IPS-15b (cell line): Measurements from ENCODE around the gene SLC9A2.

Source experiments
- H3K27me3 ChIP-seq: one replicate; pipeline ENCODE4 v1.6.1; 2013; ENCODE audit warnings: low read length; ENCODE audit not compliant: control insufficient read depth, insufficient read depth
- H3K36me3 ChIP-seq: one replicate; pipeline ENCODE4 v1.6.1; 2013; ENCODE audit warnings: low read length; ENCODE audit not compliant: control insufficient read depth, insufficient read depth
- H3K4me1 ChIP-seq: one replicate; pipeline ENCODE4 v1.6.1; 2013; ENCODE audit warnings: mild to moderate bottlenecking, low read length; ENCODE audit not compliant: control insufficient read depth, insufficient read depth
- H3K4me3 ChIP-seq: one replicate; pipeline ENCODE4 v1.5.1; 2013; ENCODE audit warnings: low read depth, low read length
- H3K9ac ChIP-seq: one replicate; pipeline ENCODE4 v1.6.1; 2013; ENCODE audit warnings: low read depth, mild to moderate bottlenecking, low read length
- H3K9me3 ChIP-seq: one replicate; pipeline ENCODE4 v1.6.1; 2013; ENCODE audit warnings: mild to moderate bottlenecking, low read length; ENCODE audit not compliant: control insufficient read depth, insufficient read depth

SLC9A2 gene

GRCh38 chr2:102748107-102748506, 128.8 kb downstream of the SLC9A2 start:
- H3K4me1 ChIP-seq: no peaks in the 10 kb centered on the region
- H3K9me3 ChIP-seq: no peaks in the 10 kb centered on the region
- no peak overlapping the region for H3K9ac ChIP-seq
- H3K36me3 ChIP-seq: no peaks in the 10 kb centered on the region
- no peak overlapping the region for H3K4me3 ChIP-seq
- H3K27me3 ChIP-seq: no peaks in the 10 kb centered on the region

GRCh38 chr2:102749938-102750337, 130.6 kb downstream of the SLC9A2 start:
- H3K9me3 ChIP-seq: no peaks in the 10 kb centered on the region

GRCh38 chr2:102753563-102754159, 134.3 kb downstream of the SLC9A2 start:
- Histone ChIP-seq H3K9ac (no peak overlapping the region), H3K27me3 (no peaks in the 10 kb centered on the region), H3K4me1 (no peaks in the 10 kb centered on the region), H3K36me3 (no peaks in the 10 kb centered on the region), H3K9me3 (no peaks in the 10 kb centered on the region), H3K4me3 (no peak overlapping the region)

More at GRCh38 chr2:102749938-102750337, 130.6 kb downstream of the SLC9A2 start:
- H3K27me3 ChIP-seq: no peaks in the 10 kb centered on the region
- H3K4me3 ChIP-seq: no peak overlapping the region
- H3K36me3 ChIP-seq: no peaks in the 10 kb centered on the region
- no peaks in the 10 kb centered on the region for H3K4me1 ChIP-seq
- no peak overlapping the region for H3K9ac ChIP-seq

- H3K36me3 ChIP-seq: no peaks in the 10 kb centered on the region
- no peaks in the 10 kb centered on the region for H3K9me3 ChIP-seq
- no peaks in the 10 kb centered on the region for H3K4me1 ChIP-seq
- no peaks in the 10 kb centered on the region for H3K27me3 ChIP-seq
- no peak overlapping the region for H3K9ac ChIP-seq
- H3K4me3 ChIP-seq: no peak overlapping the region
These were observed 135.2 kb downstream of the SLC9A2 start for GRCh38 chr2:102754456-102755145.

- no peak overlapping the region for H3K4me3 ChIP-seq
- no peaks in the 10 kb centered on the region for H3K36me3 ChIP-seq
- no peaks in the 10 kb centered on the region for H3K4me1 ChIP-seq
- no peak overlapping the region for H3K9ac ChIP-seq
- H3K27me3 ChIP-seq: no peaks in the 10 kb centered on the region
- H3K9me3 ChIP-seq: no peaks in the 10 kb centered on the region
These were observed 135.9 kb downstream of the SLC9A2 start for GRCh38 chr2:102755284-102755683.

- H3K27me3 ChIP-seq: no peaks in the 10 kb centered on the region
- no peaks in the 10 kb centered on the region for H3K4me1 ChIP-seq
- H3K9me3 ChIP-seq: no peaks in the 10 kb centered on the region
- H3K36me3 ChIP-seq: no peaks in the 10 kb centered on the region
- no peak overlapping the region for H3K4me3 ChIP-seq
- H3K9ac ChIP-seq: no peak overlapping the region
These were observed 139.1 kb downstream of the SLC9A2 start for GRCh38 chr2:102758439-102758838.
